ENCODE results near the gene SPOCK1. TPM values are rescaled to one million over a fixed set of nuclear protein-coding genes. Genes with fewer than 3 reads are reported as not detected.

Gene SPOCK1
- total RNA-seq, 4 donors from 2014 or later: 46.5 to 52.7 (median 51.4) TPM

DNA sequence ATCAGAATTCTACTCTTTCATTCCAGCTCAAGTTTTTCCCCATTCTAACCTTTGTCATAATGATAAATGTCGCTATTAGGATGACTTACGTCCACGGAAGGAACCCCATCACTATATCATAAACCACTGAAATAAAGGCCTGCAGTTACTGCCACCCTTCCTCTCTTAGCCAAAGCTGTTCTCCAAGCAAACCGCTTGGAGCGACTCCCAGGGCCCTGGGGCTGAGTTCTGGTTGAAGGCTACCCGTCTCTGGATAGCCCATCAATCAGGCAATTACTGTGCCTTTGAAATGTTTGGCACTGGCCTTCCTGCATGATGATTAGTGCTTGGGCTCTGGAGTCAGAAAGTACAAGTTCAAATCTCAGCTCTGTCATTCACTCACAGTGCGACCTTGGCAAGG, 386.0 kb downstream of the SPOCK1 start:
- Histone ChIP-seq H3K27me3 (no peaks in the 10 kb centered on the region), H3K4me3 (no peak overlapping the region), H3K9me3 (no peaks in the 10 kb centered on the region), H3K27ac (no peak overlapping the region), H3K36me3 (no peaks in the 10 kb centered on the region), H3K4me1 (no peaks in the 10 kb centered on the region)
- WGBS, 2 donors (ENCODE audit: low coverage in 1 of 2): 74 to 83% methylated on average over 4 to 7 of the region's 7 CpGs
- ATAC-seq: no peak
- TF ChIP-seq, protein P1, sequence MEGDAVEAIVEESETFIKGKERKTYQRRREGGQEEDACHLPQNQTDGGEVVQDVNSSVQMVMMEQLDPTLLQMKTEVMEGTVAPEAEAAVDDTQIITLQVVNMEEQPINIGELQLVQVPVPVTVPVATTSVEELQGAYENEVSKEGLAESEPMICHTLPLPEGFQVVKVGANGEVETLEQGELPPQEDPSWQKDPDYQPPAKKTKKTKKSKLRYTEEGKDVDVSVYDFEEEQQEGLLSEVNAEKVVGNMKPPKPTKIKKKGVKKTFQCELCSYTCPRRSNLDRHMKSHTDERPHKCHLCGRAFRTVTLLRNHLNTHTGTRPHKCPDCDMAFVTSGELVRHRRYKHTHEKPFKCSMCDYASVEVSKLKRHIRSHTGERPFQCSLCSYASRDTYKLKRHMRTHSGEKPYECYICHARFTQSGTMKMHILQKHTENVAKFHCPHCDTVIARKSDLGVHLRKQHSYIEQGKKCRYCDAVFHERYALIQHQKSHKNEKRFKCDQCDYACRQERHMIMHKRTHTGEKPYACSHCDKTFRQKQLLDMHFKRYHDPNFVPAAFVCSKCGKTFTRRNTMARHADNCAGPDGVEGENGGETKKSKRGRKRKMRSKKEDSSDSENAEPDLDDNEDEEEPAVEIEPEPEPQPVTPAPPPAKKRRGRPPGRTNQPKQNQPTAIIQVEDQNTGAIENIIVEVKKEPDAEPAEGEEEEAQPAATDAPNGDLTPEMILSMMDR (IDR thresholded peaks at IDR 0.05): no peak
- TF ChIP-seq EP300 (IDR thresholded peaks at IDR 0.05): no peak
- TF ChIP-seq POLR2A (IDR thresholded peaks at IDR 0.05): no peak
- TF ChIP-seq POLR2AphosphoS5 (IDR thresholded peaks at IDR 0.05): no peak

DNA sequence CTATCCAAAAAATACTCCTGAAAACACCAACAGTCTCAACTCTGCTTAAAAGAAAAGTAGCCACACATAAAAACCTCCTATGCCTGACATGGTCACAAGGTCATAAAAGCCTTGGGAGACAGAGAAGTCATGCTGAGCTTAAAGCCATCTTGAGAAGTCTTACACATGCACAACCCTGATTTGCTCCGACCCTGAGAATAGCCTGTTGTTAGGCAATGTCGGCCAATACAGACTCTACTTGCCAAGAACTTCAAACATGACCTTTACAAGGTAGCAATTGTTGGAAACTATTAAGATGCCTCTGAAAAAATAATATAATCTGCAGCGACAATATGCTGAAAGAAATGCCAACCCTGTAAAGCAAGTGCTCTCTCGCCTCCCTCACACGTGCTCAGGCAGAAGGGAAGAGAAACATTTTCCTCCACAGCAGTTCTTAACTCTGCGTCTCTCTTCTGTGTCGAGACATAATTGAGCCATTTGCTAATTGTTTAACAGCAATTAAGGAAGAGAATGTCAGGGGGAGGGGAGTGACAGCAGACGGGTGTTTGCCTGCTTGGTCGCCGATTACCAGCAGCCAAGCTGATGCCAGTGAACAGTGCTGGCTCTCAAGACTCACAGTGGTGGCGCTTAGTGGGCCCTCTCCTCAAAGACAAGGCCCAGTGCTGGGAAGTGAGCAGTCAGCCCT, 393.6 kb downstream of the SPOCK1 start:
- Histone ChIP-seq H3K36me3 (no peaks in the 10 kb centered on the region), H3K27ac (no peak overlapping the region), H3K9me3 (no peaks in the 10 kb centered on the region), H3K4me3 (no peak overlapping the region), H3K4me1 (peaks cover 0 to 6% (median 0%) of the 10 kb centered on the region in 3 donors), H3K27me3 (no peaks in the 10 kb centered on the region)
- TF ChIP-seq EP300 (IDR thresholded peaks at IDR 0.05) (no peak), POLR2AphosphoS5 (IDR thresholded peaks at IDR 0.05) (no peak), POLR2A (IDR thresholded peaks at IDR 0.05) (no peak)
- TF ChIP-seq, protein P1 (IDR thresholded peaks at IDR 0.05): no peak
- no peak for ATAC-seq
- WGBS, 2 donors (ENCODE audit: low coverage in 1 of 2): 58 to 65% methylated on average over 8 to 9 of the region's 11 CpGs

DNA sequence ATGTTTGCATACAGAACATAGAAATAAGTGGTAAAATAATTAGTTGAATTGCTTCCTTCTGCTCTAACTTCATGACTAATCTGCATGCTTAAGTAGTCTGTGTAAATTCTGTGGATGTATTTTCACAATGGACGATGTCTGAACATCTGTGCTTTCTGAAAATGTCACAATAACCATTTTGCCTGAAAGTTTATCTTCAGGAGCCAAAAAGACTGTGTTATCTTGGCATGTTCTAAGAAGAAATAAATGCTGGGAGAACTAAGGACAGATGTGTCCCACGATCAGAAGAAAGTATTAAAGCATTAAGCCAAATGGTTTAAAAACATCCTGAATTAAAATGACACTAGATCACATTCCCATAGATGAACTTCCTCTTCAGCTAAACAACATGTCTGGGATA, 397.6 kb downstream of the SPOCK1 start:
- H3K9me3 ChIP-seq: no peaks in the 10 kb centered on the region
- 19 to 29% methylated on average over 2 of the region's 2 CpGs for WGBS, 2 donors (ENCODE audit: low coverage in 1 of 2)
- no peaks in the 10 kb centered on the region for H3K27me3 ChIP-seq
- peak; percentile 56 for ATAC-seq
- peak overlapping the region in 2 of 4 donors; percentile 14 to 33 for H3K27ac ChIP-seq
- TF ChIP-seq POLR2A (IDR thresholded peaks at IDR 0.05): no peak
- no peak for TF ChIP-seq POLR2AphosphoS5 (IDR thresholded peaks at IDR 0.05)
- TF ChIP-seq EP300 (IDR thresholded peaks at IDR 0.05): no peak
- TF ChIP-seq, protein P1 (IDR thresholded peaks at IDR 0.05): no peak
- H3K4me1 ChIP-seq: peaks cover 0 to 6% (median 0%) of the 10 kb centered on the region in 3 donors
- no peak overlapping the region for H3K4me3 ChIP-seq
- no peaks in the 10 kb centered on the region for H3K36me3 ChIP-seq

DNA sequence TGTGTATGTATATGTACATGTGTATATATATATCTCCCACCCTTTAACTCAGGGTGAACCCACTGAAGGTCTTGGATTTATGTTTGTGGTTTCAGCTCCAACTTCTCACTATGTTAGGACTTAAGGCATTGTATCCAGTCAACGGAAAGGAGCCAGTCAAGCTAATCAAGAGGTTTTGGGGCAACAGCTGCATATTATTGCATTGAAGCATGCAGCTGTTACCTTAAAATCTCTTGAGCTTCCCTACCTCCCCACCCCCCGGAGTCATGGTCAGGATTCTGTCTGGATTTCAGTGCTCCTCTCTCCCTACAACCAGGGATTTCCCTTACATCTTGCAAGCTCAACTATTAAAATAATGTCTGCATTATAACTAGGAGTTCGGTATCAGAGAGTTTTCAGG, 399.5 kb downstream of the SPOCK1 start:
- Histone ChIP-seq H3K9me3 (no peaks in the 10 kb centered on the region), H3K27ac (no peak overlapping the region), H3K36me3 (no peaks in the 10 kb centered on the region), H3K4me1 (peaks cover 0 to 6% (median 0%) of the 10 kb centered on the region in 3 donors), H3K4me3 (no peak overlapping the region), H3K27me3 (no peaks in the 10 kb centered on the region)
- no peak for ATAC-seq
- TF ChIP-seq, protein P1 (IDR thresholded peaks at IDR 0.05): no peak
- no peak for TF ChIP-seq EP300 (IDR thresholded peaks at IDR 0.05)
- TF ChIP-seq POLR2A (IDR thresholded peaks at IDR 0.05): no peak
- no peak for TF ChIP-seq POLR2AphosphoS5 (IDR thresholded peaks at IDR 0.05)
- 76 to 90% methylated on average over 2 of the region's 3 CpGs for WGBS, 2 donors (ENCODE audit: low coverage in 1 of 2)

DNA sequence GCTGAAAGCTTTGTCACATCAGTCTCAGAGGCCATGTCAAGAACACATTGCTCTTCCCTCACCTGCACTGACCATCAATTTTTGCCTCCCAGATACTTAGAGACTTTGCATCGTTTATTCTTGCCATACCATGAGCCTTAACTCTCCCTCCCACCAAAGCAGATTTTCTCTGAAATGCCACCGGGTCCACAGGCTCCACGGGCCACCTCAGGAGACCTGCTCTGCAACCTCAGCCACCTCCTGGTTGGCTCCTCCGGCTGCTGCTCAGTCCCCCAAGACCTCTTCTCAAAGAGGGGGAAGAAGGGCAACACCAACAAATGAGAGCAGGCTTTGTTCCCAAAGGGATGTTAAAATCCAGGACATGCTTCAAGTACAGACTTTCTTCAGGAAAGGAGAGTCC, 400.5 kb downstream of the SPOCK1 start:
- Histone ChIP-seq H3K27me3 (no peaks in the 10 kb centered on the region), H3K4me1 (peaks cover 0 to 6% (median 0%) of the 10 kb centered on the region in 3 donors), H3K27ac (no peak overlapping the region), H3K36me3 (no peaks in the 10 kb centered on the region), H3K4me3 (no peak overlapping the region), H3K9me3 (no peaks in the 10 kb centered on the region)
- 80 to 83% methylated on average over 1 to 3 of the region's 4 CpGs for WGBS, 2 donors (ENCODE audit: low coverage in 1 of 2)
- no peak for ATAC-seq
- TF ChIP-seq POLR2A (IDR thresholded peaks at IDR 0.05) (no peak), POLR2AphosphoS5 (IDR thresholded peaks at IDR 0.05) (no peak), EP300 (IDR thresholded peaks at IDR 0.05) (no peak)
- TF ChIP-seq, protein P1 (IDR thresholded peaks at IDR 0.05): no peak
